PC-9 (cell line): ENCODE measurements around the gene GSC. TPM values are rescaled to one million over a fixed set of nuclear protein-coding genes. Genes with fewer than 3 reads are reported as not detected.

ENCODE experiments used
- BruUV-seq: library from RNA; stranded (reverse); fragments of 400-500 nt; replicated peaks from 2 replicates; lab custom pipeline; 2021; lab: Mats Ljungman, UMichigan
- CTCF ChIA-PET: fragments of 300-600 bp; sonication (Branson Sonifier 250); formaldehyde crosslinking; loops from one replicate; lab custom pipeline; 2022; ENCODE audit warnings: antibody characterized with exemption; lab: Charles Lee
- POLR2A ChIA-PET: fragments of 300-600 bp; sonication (Branson Sonifier 250); formaldehyde crosslinking; loops from one replicate; lab custom pipeline; 2022; ENCODE audit warnings: antibody characterized with exemption; ENCODE audit not compliant: unreplicated experiment; lab: Charles Lee
- DNase-seq, 2 experiments: peaks; one replicate each; pipeline versions ENCODE4 v3.0.0 to v3.0.0-alpha.2; 2015 to 2022; ENCODE audit warnings: mixed read lengths in 1 of 2
- H2AFZ ChIP-seq: fragments of 200-600 bp; sonication (generic); 2 replicates; pipeline ENCODE4 v1.8.1; 2017; ENCODE audit warnings: antibody characterized with exemption
- H3F3A ChIP-seq: fragments of 200-600 bp; sonication (generic); 2 replicates; pipeline ENCODE4 v1.8.1; 2017; ENCODE audit warnings: antibody characterized with exemption, mild to moderate bottlenecking, low read depth; ENCODE audit not compliant: insufficient read depth
- H3K27ac ChIP-seq: fragments of 200-600 bp; sonication (generic); 2 replicates; pipeline ENCODE4 v1.6.1; 2016; ENCODE audit warnings: mixed run types
- H3K27me3 ChIP-seq: fragments of 200-600 bp; sonication (generic); 2 replicates; pipeline ENCODE4 v1.6.1; 2016; ENCODE audit warnings: low read depth, mixed run types; ENCODE audit not compliant: insufficient read depth
- H3K36me3 ChIP-seq: fragments of 200-600 bp; sonication (generic); 2 replicates; pipeline ENCODE4 v1.6.1; 2016; ENCODE audit warnings: low read depth, mixed run types
- H3K4me1 ChIP-seq: fragments of 200-600 bp; sonication (generic); replicated peaks from 2 replicates; pipeline ENCODE4 v1.6.1; 2016; ENCODE audit warnings: mixed run types; ENCODE audit not compliant: insufficient read depth
- H3K4me2 ChIP-seq: fragments of 200-600 bp; sonication (generic); 2 replicates; pipeline ENCODE4 v1.6.1; 2017; ENCODE audit warnings: mixed run types
- H3K4me3 ChIP-seq: fragments of 200-600 bp; sonication (generic); 2 replicates; pipeline ENCODE4 v1.6.1; 2016; ENCODE audit warnings: mixed run types
- H3K79me2 ChIP-seq: fragments of 200-600 bp; sonication (generic); 2 replicates; pipeline ENCODE4 v1.6.1; 2017; ENCODE audit warnings: low read depth, mixed run types
- H3K9me2 ChIP-seq: fragments of 200-600 bp; sonication (generic); 2 replicates; pipeline ENCODE4 v1.8.1; 2017; ENCODE audit warnings: mild to moderate bottlenecking; ENCODE audit not compliant: insufficient read depth
- H3K9me3 ChIP-seq: fragments of 200-600 bp; sonication (generic); 2 replicates; pipeline ENCODE4 v1.8.1; 2016; ENCODE audit warnings: low read depth; ENCODE audit not compliant: insufficient read depth
- H4K20me1 ChIP-seq: fragments of 200-600 bp; sonication (generic); 2 replicates; pipeline ENCODE4 v1.8.1; 2017; ENCODE audit not compliant: insufficient read depth
- EZH2 ChIP-seq: fragments of 200-600 bp; sonication (generic); IDR thresholded peaks from 2 replicates; pipeline ENCODE4 v1.8.0; 2017; ENCODE audit warnings: antibody characterized with exemption, low read depth
- intact Hi-C: fragments of 100-400 bp; cut with micrococcal nuclease; formaldehyde crosslinking; loops from one replicate; pipeline ENCODE4 v1.10.0; 2022; ENCODE audit not compliant: unreplicated experiment
- total RNA-seq: library from RNA; stranded (reverse); gene quantifications from 2 replicates; pipeline ENCODE4 v1.2.3, GENCODE V29; 2021
- TF ChIP-seq, protein P1 (sequence below): fragments of 200-600 bp; sonication (generic); conservative IDR thresholded peaks from 2 replicates; pipeline ENCODE4 v1.6.1; 2017; ENCODE audit warnings: mixed run types, antibody characterized with exemption, mild to moderate bottlenecking, moderate library complexity

The GSC gene
- total RNA-seq, 1 experiment from 2014 or later = not detected

DNA sequence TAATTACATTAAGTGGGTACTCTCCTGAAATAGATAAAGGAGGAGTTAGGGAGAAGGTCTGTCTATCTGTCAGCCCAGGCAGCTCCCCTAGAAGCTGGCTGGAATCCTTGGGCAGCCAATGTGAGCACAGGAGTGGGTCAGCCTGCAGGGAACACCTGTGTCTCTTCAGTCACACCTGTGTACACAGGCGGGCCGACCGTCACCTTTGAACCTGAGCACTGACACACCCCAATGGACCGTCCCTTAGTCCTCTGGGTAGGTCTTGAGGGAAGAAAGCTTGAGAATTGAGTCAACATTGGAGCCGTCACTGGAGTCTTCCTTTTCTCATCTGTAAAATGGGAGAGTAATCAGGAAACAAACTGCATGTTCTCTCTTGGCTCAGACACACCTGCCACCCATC lies 9.8 kb upstream of the GSC start:
- no peaks in the 10 kb centered on the region for H3K36me3 ChIP-seq
- DNase-seq = no peak
- no peak overlapping the region for H2AFZ ChIP-seq
- H3K27ac ChIP-seq = no peak overlapping the region
- no peaks in the 10 kb centered on the region for H3K9me2 ChIP-seq
- intact Hi-C loops = no loop called here
- no peaks in the 10 kb centered on the region for H3K79me2 ChIP-seq
- H4K20me1 ChIP-seq = no peaks in the 10 kb centered on the region
- H3K9me3 ChIP-seq = no peaks in the 10 kb centered on the region
- BruUV-seq = no TSS peak
- ChIA-PET POLR2A (no interaction called here), CTCF (interaction anchor here (0.6 kb wide), 1 partner anchor 1270 kb away, joined by 10 read pairs; no protein-coding TSS in a partner anchor)
- H3K4me2 ChIP-seq = no peak overlapping the region
- no peaks in the 10 kb centered on the region for H3K4me1 ChIP-seq
- H3F3A ChIP-seq = no peaks in the 10 kb centered on the region
- no peak overlapping the region for H3K4me3 ChIP-seq
- peaks cover 17% of the 10 kb centered on the region for H3K27me3 ChIP-seq
- no peak for TF ChIP-seq EZH2
- TF ChIP-seq, protein P1, sequence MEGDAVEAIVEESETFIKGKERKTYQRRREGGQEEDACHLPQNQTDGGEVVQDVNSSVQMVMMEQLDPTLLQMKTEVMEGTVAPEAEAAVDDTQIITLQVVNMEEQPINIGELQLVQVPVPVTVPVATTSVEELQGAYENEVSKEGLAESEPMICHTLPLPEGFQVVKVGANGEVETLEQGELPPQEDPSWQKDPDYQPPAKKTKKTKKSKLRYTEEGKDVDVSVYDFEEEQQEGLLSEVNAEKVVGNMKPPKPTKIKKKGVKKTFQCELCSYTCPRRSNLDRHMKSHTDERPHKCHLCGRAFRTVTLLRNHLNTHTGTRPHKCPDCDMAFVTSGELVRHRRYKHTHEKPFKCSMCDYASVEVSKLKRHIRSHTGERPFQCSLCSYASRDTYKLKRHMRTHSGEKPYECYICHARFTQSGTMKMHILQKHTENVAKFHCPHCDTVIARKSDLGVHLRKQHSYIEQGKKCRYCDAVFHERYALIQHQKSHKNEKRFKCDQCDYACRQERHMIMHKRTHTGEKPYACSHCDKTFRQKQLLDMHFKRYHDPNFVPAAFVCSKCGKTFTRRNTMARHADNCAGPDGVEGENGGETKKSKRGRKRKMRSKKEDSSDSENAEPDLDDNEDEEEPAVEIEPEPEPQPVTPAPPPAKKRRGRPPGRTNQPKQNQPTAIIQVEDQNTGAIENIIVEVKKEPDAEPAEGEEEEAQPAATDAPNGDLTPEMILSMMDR = no peak

DNA sequence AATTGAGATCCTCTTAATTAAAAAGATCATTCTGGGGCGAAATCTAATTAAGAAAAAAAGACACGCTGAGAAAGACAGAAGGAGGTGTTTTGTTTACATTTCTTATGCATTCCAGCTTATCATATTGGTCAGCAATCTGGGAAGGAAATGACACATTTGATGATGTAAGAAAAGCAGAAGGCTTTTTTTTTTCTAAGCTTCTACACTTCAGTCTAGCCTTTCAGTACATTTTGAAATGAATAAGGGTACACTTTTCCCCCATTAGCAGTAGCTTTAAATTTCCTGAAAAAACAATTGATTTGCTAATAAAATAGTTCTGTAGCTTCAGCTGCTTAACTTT lies 5.9 kb upstream of the GSC start:
- BruUV-seq = no TSS peak
- ChIA-PET CTCF (no interaction called here), POLR2A (no interaction called here)
- no peak overlapping the region for H2AFZ ChIP-seq
- no peak overlapping the region for H3K27ac ChIP-seq
- TF ChIP-seq, protein P1 = no peak
- TF ChIP-seq EZH2 = no peak
- intact Hi-C loops = no loop called here
- no peaks in the 10 kb centered on the region for H3K9me2 ChIP-seq
- no peaks in the 10 kb centered on the region for H4K20me1 ChIP-seq
- peaks cover 28% of the 10 kb centered on the region for H3K27me3 ChIP-seq
- no peaks in the 10 kb centered on the region for H3K4me1 ChIP-seq
- H3K36me3 ChIP-seq = no peaks in the 10 kb centered on the region
- no peak overlapping the region for H3K4me2 ChIP-seq
- H3F3A ChIP-seq = no peaks in the 10 kb centered on the region
- no peaks in the 10 kb centered on the region for H3K79me2 ChIP-seq
- no peaks in the 10 kb centered on the region for H3K9me3 ChIP-seq
- H3K4me3 ChIP-seq = no peak overlapping the region
- no peak for DNase-seq

DNA sequence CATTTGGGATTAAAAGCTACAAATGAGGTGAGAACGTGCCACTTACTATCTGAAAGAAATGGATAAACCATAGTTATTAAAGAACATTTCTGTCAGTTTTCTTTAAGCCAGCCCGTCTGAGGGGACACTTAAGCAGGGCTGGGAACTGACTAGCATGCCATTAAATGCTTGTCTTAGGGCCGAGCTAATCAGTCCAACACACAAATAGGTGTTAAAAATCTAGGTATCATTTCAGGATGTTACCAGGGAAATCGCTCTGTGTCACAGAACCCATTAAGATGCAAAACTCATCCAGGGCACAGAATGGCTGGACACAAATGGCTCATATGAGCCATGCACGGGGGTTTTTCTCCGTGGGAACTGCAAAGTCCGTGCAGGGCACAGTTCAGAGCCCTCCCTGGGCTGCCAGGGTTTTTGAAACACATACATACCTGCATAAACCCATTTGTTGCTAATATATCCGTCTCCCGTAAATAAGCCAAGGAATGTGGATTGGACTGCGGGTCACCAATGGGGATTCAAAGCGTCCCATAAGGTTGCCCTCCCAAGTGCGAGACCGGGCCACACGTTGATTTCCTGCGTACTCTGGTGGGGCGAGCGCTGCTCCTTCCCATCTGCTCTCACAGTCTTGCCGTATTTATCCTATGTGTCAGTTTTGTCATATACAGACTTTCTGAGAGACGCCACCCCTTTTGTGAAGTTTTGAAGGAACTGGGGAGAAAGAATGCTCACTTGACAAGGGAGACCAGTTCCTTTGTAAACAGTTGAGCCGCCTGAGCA lies 5.4 kb upstream of the GSC start:
- POLR2A ChIA-PET = no interaction called here
- Histone ChIP-seq H3K9me2 (no peaks in the 10 kb centered on the region), H3K4me1 (no peaks in the 10 kb centered on the region), H3K4me3 (no peak overlapping the region), H3K27ac (no peak overlapping the region), H3K27me3 (peaks cover 28% of the 10 kb centered on the region), H3K4me2 (no peak overlapping the region), H2AFZ (no peak overlapping the region), H3F3A (no peaks in the 10 kb centered on the region), H4K20me1 (no peaks in the 10 kb centered on the region), H3K9me3 (no peaks in the 10 kb centered on the region), H3K36me3 (no peaks in the 10 kb centered on the region), H3K79me2 (no peaks in the 10 kb centered on the region)
- BruUV-seq = no TSS peak
- TF ChIP-seq, protein P1 = no peak
- intact Hi-C loops = no loop called here
- no peak for DNase-seq
- CTCF ChIA-PET = no interaction called here
